NCI-H446 treated with DMSO at 0.1 percent for 48 hours (cell line): ENCODE measurements around the gene C22orf15.

Experiments used
- DNase-seq: peaks from one replicate; lab custom pipeline; 2025; lab: John Stamatoyannopoulos, UW

C22orf15 gene

DNA sequence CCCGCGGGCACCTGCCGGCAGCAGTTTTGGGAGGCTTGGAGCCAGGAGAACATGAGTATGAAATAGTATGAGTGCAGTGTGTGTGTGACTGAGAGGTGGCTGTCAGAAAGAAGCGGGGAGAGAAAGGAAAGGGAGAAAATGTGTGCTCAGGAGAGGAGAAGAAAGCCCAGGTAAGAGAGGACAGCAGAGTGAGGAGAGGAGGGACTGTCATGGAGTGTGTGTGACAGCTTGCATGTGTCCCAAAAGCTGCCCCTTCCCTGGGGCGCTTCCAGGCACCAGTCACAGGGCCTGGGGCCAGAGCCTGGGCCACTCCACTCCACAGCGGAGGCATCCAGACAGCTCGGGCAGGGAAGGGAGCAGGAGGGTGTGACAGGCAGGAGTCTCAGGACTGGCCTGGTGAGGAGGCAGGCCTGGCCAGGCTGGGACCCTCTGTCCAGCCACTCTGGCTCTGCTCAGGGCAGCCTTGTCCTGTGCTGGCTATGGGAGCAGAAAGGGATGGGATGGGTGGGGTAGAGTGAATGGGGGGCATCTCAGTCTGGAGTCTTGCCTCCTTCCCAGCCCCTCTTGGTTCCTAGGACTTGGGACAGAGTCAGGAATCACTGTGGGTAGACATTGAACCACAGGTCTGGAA lies 10.8 kb downstream of the C22orf15 start:
- no peak for DNase-seq

DNA sequence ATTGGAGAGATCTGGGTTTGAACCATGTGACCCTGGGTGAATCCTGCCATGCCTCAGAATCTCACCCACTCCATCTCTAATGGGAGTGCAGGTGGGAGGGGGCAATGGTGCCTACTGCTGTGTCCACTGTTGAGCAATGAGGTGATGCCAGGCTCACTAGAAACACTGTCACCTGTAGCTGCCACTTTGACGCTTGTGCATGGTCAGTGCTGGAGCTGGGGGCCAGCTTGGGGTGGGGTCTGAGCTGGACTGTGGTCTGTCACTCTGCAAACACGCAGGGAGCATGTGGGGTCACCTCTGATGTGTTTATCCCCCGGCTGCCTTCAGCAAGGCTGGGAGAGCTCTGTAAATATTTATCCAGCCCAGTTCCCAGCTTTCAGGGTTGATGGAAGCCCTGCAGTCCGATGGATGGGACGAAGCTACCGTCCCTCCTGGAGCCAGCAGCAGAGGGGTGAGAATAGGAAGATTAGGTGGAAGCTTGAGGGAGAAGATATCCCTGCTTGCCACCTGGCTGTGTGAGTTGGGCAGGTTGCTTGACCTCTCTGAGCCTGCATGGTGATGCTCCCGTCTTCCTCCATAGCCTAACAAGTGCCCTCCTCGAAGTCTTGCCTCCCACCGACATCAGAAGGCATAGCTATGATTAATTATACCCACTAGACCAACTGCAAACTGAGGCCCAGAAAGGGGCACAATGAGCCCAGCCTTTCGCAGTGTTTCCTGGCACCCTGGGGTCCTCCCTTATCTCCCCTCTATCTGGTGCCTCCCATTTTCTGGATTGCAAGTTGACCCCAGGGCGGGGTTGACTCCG lies 11.5 kb downstream of the C22orf15 start:
- no peak for DNase-seq

DNA sequence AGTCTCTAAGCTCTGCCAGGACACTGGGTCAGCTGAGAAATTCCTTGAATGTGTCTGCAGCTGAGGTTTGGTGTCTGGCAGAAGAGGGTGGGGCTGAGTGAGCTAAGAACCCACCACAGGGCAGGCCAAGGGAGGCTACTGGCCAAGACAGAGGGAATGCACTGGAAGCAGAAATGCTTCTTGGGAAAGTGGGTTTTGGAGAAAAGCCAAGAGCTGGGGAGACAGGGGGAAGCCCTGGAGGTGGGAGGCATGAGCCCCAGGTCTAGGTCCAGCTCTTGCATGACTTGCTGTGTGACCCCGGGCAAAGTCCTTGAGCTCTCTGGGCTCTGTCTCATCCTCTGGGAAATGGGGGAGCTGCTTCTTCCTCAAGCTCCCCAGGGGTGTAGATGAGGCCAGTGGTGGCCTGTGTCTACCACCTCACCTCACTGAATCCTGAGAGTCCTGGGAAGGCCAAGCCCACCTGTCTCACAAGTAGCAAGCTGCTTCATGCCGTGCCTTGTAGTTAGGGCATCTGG lies 12.2 kb downstream of the C22orf15 start:
- DNase-seq: no peak

DNA sequence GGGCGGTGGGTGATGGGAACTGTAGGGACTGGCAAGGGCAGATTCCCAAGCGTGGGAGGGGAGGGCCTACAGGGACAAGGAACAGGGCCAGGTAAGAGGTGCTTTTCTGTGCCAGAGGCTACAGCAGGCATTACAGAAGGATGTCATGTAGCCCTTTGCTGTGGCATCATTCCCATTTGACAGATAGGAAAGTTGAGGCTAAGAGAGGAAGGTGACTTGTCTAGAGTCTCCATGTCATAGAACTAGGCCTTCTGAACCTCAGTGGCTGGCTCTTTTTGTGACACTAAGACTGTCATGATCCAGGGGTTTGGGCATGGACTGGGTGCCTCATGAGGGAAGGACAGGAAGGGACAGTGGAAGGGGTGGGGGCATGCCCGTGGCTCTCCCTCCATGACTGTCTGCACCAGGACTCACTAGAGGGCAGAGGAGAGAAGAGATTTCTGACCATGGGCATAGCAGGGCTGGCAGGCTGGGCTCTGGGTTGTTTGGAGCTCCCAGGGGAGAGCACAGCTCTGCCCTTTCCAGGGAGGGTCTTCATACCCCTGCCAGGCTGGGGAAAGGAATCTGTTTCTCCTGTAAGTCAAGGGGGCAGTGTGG lies 13.1 kb downstream of the C22orf15 start:
- no peak for DNase-seq

DNA sequence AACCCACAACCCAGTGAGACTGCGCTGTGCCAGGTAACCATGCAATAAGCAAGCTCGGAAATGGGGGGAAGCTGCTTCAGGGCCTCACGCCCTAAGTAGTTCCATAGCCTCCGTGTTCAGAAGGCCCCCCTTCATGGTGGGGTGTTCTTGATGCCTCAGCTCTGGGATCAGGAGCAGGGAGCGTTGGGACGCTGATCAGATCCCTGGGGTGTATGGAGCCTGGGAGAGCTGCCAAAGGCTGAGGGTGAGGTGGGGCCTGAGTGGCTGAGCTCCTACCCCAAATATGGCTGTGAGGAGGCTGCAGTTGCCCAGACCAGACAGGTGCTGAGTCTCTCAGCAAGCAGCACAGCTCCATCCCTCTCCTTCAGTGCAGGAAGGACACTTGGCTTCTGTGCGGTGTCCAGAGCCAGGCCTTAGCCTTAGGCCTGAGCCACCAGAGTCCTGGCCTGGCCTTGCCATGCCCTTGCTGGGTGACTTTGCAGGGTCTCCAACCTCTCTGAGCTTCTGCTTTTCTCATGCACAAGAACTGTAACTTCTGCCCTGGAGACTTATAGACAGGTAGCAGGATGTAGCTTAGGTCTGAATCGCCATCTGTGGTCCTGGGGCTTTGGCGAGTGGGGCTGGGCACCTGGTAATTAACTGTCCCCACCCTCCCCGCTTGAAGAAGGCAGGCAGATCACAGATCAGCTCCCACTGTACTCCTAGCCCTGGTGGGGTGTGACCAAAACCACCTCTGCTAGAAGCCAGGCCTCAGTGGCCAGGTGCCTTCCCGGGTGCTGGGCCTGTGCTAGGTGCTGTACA lies 15.2 kb downstream of the C22orf15 start:
- DNase-seq: no peak

DNA sequence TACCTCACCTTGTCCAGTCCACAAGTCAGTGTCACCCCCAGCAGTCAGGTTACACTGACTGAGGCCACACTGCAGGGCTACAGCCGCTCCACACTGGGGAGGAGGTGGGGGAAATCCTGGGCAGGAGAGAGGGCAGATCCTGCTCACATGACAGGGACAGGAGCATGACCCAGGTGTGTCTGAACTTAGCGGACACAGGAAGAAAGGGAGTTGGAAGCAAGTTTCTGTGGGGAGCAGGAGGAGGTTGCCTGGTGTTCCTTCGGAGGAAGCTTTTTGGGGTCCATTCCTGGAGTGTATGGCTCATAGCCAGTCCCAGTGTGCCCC lies 15.7 kb downstream of the C22orf15 start:
- no peak for DNase-seq

DNA sequence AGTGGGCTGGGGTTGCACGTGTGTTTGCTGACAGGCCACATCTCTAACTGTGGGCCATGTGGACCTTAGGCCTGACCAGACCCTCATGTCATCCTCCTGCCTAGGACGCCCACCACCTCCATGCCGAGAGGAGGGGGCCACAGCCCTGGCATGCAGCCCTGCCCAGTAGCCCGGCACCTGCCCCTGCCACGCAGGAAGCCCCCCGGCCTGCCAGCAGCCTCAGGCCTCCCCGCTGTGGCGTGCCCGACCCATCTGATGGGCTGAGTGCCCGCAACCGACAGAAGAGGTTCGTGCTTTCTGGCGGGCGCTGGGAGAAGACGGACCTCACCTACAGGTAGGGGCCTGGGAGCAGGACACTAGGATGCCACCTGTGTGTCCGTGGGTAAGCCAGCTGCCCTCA lies 16.3 kb downstream of the C22orf15 start:
- no peak for DNase-seq

DNA sequence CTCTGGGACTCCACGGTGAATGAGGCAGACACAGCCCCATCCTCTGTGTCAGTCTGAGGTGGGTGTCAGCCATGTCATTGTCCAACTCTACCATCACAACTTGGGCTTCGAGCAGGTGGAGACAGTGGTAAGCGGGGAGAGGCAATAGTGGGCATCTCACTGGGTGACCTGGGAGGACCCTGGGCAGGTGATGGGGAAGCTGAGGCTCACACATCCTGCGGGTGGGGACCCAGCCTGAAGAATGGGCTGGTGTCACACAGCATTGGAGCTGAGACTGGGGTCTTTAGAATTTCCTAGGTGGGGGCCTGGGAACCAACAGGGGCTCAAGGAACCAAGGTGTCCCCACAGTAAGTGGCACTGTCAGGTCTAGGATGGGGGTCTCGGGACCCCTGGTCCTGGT lies 16.9 kb downstream of the C22orf15 start:
- no peak for DNase-seq

DNA sequence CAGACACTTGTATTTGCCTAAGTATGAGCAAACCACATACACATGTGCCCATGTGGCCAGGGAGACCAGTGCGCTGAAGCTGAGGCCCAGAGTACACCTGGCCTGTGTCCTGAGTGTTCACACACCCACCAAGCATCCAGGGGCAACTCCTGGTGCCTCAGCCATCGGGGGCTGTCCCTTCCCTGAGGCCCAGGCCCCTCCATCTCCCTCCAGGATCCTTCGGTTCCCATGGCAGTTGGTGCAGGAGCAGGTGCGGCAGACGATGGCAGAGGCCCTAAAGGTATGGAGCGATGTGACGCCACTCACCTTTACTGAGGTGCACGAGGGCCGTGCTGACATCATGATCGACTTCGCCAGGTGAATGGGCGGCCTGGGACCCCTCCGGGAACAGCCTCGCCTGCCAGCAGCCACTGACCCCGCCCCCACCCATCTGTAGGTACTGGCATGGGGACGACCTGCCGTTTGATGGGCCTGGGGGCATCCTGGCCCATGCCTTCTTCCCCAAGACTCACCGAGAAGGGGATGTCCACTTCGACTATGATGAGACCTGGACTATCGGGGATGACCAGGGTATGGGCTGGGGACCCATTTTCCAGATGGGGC lies 17.5 kb downstream of the C22orf15 start:
- no peak for DNase-seq

DNA sequence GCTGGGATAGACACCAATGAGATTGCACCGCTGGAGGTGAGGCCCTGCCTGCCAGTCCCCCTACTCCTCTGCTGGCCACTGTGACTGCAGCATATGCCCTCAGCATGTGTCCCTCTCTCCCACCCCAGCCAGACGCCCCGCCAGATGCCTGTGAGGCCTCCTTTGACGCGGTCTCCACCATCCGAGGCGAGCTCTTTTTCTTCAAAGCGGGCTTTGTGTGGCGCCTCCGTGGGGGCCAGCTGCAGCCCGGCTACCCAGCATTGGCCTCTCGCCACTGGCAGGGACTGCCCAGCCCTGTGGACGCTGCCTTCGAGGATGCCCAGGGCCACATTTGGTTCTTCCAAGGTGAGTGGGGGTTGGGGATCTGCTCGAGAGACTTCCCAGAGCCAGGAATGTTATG lies 18.3 kb downstream of the C22orf15 start:
- no peak for DNase-seq

DNA sequence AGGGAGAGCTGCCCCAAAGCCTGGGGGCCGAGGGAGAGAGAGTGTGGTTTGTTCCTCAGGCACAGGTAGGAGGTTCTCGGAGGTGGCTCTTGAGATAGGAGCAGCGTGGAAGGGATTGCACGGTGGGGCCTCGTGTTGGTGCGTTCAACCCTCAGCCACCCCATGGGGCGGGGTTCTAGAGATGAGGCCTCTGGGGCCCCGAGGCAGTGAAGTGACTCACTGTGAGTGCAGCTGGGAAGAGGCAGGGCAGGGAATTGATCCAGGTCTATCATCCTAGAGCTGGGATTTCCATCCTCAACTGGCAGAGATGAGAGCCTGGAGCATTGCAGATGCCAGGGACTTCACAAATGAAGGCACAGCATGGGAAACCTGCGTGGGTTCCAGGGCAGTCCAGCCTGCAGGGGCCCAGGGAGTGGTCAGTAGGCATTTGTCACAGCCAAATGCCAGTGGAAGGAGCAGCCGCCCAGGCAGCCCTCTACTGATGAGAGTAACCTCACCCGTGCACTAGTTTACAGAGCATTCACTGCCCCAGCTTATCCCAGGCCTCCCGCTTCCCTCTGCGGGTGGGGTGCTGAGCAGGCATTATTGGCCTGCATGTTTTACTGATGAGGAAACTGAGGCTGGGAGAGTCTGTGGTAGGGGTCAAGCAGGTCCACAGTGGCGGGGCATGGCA lies 18.9 kb downstream of the C22orf15 start:
- no peak for DNase-seq

DNA sequence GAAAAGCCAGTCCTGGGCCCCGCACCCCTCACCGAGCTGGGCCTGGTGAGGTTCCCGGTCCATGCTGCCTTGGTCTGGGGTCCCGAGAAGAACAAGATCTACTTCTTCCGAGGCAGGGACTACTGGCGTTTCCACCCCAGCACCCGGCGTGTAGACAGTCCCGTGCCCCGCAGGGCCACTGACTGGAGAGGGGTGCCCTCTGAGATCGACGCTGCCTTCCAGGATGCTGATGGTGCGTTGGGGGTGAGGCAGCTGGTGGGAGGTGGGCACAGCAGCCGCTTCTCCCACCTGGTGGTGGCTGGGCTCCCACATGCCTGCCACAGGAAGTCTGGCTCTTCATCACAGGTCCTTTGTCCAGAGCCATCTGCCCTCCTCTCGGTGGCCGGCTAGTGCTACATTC lies 19.5 kb downstream of the C22orf15 start:
- no peak for DNase-seq

DNA sequence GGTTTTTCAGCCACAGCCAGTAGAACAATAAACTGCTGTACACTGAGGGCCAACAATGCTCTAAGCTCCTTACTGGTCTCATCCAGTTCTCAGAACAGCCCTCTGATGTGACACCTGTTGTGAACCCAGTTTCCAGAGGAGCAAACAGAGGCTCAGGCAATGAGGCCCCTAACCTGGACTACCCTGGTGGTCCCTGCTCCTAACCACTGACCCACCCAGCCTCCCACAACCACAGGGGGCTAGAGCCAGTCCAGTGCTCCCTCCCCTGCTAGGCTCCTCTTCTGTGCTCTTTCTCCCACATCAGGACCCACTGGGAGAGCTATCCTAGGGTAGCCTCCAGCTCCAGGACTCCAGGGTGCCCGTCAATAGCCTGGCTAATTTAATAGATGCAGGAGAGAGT lies 19.9 kb downstream of the C22orf15 start:
- no peak for DNase-seq

DNA sequence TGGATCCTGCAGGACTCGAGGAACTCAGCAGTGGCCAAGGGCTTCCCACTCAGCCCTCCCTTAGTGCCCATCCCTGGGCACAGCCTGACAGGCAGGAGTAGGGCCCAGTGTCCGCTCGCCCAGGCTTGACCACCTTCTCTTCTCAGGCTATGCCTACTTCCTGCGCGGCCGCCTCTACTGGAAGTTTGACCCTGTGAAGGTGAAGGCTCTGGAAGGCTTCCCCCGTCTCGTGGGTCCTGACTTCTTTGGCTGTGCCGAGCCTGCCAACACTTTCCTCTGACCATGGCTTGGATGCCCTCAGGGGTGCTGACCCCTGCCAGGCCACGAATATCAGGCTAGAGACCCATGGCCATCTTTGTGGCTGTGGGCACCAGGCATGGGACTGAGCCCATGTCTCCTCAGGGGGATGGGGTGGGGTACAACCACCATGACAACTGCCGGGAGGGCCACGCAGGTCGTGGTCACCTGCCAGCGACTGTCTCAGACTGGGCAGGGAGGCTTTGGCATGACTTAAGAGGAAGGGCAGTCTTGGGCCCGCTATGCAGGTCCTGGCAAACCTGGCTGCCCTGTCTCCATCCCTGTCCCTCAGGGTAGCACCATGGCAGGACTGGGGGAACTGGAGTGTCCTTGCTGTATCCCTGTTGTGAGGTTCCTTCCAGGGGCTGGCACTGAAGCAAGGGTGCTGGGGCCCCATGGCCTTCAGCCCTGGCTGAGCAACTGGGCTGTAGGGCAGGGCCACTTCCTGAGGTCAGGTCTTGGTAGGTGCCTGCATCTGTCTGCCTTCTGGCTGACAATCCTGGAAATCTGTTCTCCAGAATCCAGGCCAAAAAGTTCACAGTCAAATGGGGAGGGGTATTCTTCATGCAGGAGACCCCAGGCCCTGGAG lies 20.7 kb downstream of the C22orf15 start:
- DNase-seq: no peak

DNA sequence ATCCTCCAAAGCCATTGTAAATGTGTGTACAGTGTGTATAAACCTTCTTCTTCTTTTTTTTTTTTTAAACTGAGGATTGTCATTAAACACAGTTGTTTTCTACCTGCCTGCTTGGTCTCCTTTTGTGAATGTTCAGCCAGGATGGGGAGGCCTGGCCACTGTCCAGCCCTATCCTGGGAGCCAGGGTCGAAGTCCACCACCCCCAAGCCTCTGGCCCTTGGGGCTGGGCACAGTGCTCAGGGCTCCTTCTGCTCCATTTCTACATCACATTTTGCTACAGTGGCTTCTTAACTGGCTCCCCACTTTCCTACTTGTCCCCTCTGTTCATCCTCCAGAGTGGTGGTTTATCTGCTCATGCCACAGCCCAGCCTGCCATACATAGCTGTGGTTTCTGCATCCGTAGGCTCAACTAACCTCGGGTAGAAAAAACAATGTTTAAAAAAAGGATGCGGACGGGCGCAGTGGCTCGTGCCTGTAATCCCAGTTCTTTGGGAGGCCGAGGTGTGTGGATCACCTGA lies 21.5 kb downstream of the C22orf15 start:
- no peak for DNase-seq

DNA sequence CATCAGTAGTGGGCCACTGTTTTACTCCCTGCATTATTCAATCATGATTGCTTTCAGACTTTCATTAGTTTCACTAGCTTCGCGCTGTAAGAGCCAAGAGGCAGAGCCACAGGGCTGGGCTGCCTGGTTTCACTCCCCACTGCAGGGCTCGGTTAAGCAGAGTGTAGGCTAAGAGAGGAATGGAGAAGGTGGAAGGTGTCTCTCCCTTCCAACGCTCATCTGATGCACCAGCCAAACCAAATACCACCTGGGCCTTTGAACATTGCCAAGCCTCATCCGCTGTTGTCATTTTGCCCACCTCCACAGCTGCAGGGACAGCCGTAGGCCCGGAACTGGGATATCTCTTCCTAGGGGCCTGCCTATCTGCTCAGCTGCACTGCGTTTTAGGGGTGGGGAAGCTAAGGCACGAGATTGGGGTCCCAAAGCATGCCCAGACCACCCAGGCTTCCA lies 23.5 kb downstream of the C22orf15 start:
- no peak for DNase-seq

DNA sequence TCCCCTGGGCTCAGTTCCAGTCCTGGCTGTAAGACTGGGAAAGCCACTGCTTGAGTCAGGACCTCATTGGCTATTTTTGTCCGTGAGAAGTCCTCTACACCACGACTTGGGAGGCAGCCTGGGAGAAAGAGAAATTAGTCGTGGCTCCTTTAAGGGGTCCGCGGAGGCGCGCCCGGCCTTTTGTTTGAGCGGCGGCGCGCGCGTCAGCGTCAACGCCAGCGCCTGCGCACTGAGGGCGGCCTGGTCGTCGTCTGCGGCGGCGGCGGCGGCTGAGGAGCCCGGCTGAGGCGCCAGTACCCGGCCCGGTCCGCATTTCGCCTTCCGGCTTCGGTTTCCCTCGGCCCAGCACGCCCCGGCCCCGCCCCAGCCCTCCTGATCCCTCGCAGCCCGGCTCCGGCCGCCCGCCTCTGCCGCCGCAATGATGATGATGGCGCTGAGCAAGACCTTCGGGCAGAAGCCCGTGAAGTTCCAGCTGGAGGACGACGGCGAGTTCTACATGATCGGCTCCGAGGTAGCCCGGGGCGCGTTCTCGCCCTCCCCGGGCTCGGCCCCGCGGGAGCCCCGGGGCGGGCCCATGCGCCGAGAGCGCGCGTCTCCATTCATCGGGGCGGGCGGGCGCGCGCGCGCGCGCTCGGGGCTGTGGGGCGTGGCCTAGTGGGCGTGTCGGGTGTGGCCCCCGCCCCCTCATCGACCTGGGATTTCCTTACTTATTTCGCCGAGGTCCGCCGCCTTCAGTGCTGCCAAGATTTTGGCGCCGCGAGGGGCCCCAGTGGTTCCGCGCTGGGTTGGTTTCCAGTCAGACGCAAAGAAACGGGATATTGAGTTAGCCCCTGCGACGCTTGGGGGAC lies 24.2 kb downstream of the C22orf15 start, which contains the start of gene SMARCB1:
TSS of gene SMARCB1 (plus strand) at position 215 of the 848 bp plus-strand sequence. CDS start at position 419, 204 bp downstream.
- DNase-seq: peak; percentile 67

DNA sequence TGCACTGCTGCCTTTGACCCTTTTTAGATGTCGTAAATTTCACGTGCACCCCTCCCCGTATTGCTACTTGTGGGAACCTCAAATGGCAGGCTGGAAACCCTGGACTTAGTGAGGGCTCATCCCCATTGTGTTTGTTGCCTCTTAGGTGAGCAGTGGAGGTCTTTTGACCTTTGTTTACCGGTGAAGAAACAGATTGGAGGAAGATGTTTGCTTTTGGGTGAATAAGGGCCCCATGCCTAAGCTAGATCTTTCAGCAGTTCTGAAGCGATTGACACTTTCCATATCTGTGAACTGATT lies 24.8 kb downstream of the C22orf15 start:
- DNase-seq: no peak

DNA sequence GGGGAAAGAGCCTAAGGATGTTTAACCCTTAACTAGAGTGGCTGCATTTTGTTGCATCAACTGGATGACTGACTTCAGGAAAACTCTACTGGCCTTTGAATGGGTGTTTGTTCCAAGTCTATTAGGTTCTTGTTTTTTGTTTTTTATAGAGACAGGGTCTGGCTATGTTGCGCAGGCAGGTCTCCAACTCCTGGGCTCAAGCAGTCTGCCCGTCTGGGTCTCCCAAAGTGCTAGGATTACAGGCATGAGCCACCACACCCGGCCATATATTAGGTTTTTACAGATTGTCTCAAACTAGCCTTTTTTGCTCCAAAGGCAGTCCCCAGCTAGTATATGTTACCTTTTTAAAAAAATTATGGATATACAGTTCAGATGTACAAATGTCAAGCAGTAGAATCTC lies 25.1 kb downstream of the C22orf15 start:
- no peak for DNase-seq
